Thoracic aorta (tissue), 2 donors: ENCODE measurements around the gene RGPD5. TPM values are rescaled to one million over a fixed set of nuclear protein-coding genes. Genes with fewer than 3 reads are reported as not detected.
A peak's percentile ranks its signal among the peaks of the same experiment; 100 is the strongest.
"Not testable (repeated sequence)": the region's sequence is repeated elsewhere in the genome, so short reads cannot be mapped to it uniquely, and the experiment has no call there.

Source experiments
- ATAC-seq: fragments of 150-250 bp; one replicate; pipeline ENCODE4 v1.8.0; 2017; ENCODE audit warnings: low read depth; ENCODE audit not compliant: insufficient number of reproducible peaks, low FRiP score
- DNase-seq: peaks from one replicate; pipeline ENCODE4 v3.0.0-alpha.2; 2020; ENCODE audit warnings: low spot score
- H3K27ac ChIP-seq, 2 donors: fragments of 200-600 bp; sonication (generic); 1 replicate in 1 of 2; 2 replicates in 1 of 2; pipeline ENCODE4 v1.5.1; 2016; ENCODE audit warnings: mild to moderate bottlenecking in 2 of 2, moderate library complexity in 2 of 2
- H3K27me3 ChIP-seq: fragments of 200-600 bp; sonication (generic); replicated peaks from 2 replicates; pipeline ENCODE4 v1.6.0; 2016; ENCODE audit warnings: mild to moderate bottlenecking; ENCODE audit not compliant: insufficient read depth
- H3K36me3 ChIP-seq: fragments of 200-600 bp; sonication (generic); one replicate; pipeline ENCODE4 v1.5.1; 2016
- H3K4me1 ChIP-seq, 2 donors: fragments of 200-600 bp; sonication (generic); 1 replicate in 1 of 2; 2 replicates in 1 of 2; pipeline versions ENCODE4 v1.5.1 to v1.6.0; 2016; ENCODE audit warnings: low read depth in 2 of 2, mild to moderate bottlenecking in 1 of 2; ENCODE audit not compliant: control insufficient read depth in 1 of 2
- H3K4me3 ChIP-seq: fragments of 200-600 bp; sonication (generic); 2 replicates; pipeline ENCODE4 v1.5.1; 2016; ENCODE audit warnings: mild to moderate bottlenecking
- H3K9me3 ChIP-seq: fragments of 200-600 bp; sonication (generic); 2 replicates; pipeline ENCODE4 v1.5.1; 2016
- total RNA-seq, 2 donors: library from RNA; depleted of rRNA; stranded (reverse); fragments of >200 nt; gene quantifications; one replicate each; pipeline versions ENCODE4 v1.1.0 to v1.2.3, GENCODE V29; 2016

RGPD5 gene
- 100 to 1,000 TPM in 1 of 2 donors, 10 to 100 TPM in 1; 85.5 to 133 TPM for total RNA-seq

- H3K4me3 ChIP-seq, H3K4me1 ChIP-seq, H3K9me3 ChIP-seq, H3K27ac ChIP-seq, DNase-seq, H3K27me3 ChIP-seq, H3K36me3 ChIP-seq: not testable (repeated sequence)
- peak; percentile 93 for ATAC-seq
Observed at GRCh38 chr2:109794074-109794737, at the start of gene RGPD5. RGPD5 (plus strand) TSS chr2:109794305; CDS start chr2:109794466, 161 bp downstream.

GRCh38 chr2:109751572-109751971 lies 42.5 kb upstream of the RGPD5 start:
- not testable (repeated sequence) for H3K27me3 ChIP-seq, H3K9me3 ChIP-seq, H3K4me1 ChIP-seq, ATAC-seq, H3K27ac ChIP-seq, DNase-seq, H3K4me3 ChIP-seq, H3K36me3 ChIP-seq

- H3K9me3 ChIP-seq, H3K27ac ChIP-seq, H3K27me3 ChIP-seq, H3K4me1 ChIP-seq, H3K4me3 ChIP-seq, ATAC-seq, H3K36me3 ChIP-seq, DNase-seq: not testable (repeated sequence)
Observed at GRCh38 chr2:109757163-109757824, 36.8 kb upstream of the RGPD5 start.

DNA sequence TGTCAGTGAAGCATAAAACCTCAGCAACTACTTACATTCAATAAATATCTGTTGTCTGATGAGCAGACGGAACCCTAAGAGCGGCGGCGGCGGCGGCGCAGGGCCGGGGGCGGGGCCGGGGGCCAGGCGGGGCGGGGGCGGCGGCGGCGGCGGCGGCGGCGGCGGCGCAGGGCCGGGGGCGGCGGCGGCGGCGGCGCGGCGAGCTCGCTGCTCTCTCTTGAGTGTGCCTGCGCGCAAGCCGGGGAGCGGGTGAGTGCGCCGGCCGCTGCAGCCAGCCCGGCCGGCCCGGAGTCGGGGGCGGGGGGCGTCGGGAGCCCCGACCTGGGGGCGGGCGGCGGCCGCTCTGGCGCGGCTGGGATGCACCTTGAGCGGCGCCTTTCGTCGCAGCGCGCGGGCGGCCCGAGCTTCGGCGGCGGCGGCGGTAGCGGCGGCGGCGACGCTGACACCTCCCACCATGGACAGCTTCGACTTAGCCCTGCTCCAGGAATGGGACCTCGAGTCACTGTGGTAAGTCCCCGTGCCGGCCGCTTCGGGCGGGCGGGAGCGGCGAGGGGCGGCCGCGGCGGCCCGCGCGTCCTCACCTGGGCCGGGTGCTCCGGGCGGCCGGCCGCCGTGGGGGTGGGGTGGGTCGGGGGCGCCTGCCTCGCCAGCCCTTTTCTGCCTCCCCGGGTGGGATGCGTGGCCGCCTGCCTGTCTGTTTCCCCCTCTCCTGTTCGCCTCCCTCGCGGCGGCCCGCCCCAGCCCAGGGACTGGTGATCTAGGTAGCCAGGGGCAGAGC lies 33.7 kb upstream of the RGPD5 start:
- H3K4me3 ChIP-seq, H3K27ac ChIP-seq, DNase-seq, H3K36me3 ChIP-seq, H3K4me1 ChIP-seq, H3K9me3 ChIP-seq, H3K27me3 ChIP-seq, ATAC-seq: not testable (repeated sequence)

DNA sequence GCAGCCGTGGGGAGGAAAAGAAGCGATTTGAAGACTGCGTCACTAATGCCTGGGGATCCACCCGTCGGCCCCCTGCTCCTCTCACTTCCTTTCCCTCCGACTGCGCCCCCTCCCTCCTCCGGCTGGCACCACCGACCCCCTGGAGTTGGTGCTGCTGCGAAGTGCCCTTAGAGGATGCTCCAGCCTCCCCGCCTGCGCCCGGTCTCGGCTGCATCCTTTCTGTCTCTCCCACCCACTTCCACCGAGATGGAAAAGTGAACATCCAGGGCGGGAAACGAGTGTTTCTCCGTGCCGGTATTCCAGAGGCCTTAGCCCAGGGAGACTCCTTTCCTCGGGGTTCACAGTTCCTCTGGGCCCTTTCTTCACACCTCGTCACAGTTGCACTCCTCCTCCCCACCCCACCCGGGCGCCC lies 33.1 kb upstream of the RGPD5 start:
- H3K36me3 ChIP-seq, ATAC-seq, DNase-seq, H3K27ac ChIP-seq, H3K4me1 ChIP-seq, H3K9me3 ChIP-seq, H3K27me3 ChIP-seq: not testable (repeated sequence)
- H3K4me3 ChIP-seq: peak overlapping the region; percentile 53

DNA sequence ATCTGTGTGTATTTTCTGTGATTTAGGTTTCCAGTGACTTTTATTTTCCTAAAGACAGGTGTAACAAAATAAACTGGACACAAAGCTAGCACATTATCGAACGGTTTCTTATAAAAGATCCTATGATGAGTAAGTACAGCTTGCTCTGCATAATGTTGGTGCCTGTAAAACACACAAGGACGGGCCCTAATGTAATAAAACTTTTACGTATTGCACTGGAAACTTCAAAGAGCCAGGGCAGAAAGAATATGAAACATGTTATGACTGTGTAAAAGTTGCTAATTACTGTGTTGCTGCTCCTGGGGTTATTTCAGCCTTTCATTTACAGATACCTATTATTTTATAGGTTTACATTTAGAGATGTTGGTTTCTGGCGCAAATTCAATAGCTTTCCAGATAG lies 32.1 kb upstream of the RGPD5 start:
- H3K9me3 ChIP-seq: not testable (repeated sequence)

GRCh38 chr2:109766074-109766473 lies 28.0 kb upstream of the RGPD5 start:
- H3K9me3 ChIP-seq, H3K36me3 ChIP-seq, DNase-seq, H3K27me3 ChIP-seq, H3K4me1 ChIP-seq, ATAC-seq, H3K27ac ChIP-seq, H3K4me3 ChIP-seq: not testable (repeated sequence)

More for the DNA sequence above, 32.1 kb upstream of the RGPD5 start:
- ATAC-seq, H3K27me3 ChIP-seq, DNase-seq, H3K36me3 ChIP-seq, H3K4me3 ChIP-seq, H3K27ac ChIP-seq, H3K4me1 ChIP-seq: not testable (repeated sequence)

GRCh38 chr2:109766886-109767578 lies 27.1 kb upstream of the RGPD5 start:
- H3K27me3 ChIP-seq, H3K36me3 ChIP-seq, DNase-seq, ATAC-seq, H3K4me3 ChIP-seq, H3K9me3 ChIP-seq, H3K4me1 ChIP-seq, H3K27ac ChIP-seq: not testable (repeated sequence)

DNA sequence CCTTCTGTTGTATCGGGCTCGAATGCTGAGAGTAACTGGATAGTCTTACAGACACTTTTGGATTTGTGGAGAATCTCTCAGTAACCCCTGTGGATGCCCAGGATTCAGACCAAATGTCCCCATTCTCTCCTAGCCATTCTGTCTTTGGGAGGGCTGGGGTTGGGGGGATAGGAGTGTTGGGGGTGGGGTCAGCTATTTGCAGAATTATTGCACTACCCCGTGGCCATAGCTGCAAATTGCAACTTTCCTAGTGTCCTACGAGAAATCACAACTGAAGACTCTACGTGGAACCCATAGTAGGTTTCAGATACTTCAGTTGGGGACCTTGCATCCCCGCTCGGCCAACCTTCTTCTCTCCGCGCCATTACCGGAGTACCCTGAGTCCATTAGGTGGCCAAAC lies 25.2 kb upstream of the RGPD5 start:
- H3K27me3 ChIP-seq, H3K36me3 ChIP-seq, H3K27ac ChIP-seq, H3K9me3 ChIP-seq, H3K4me3 ChIP-seq, ATAC-seq, DNase-seq, H3K4me1 ChIP-seq: not testable (repeated sequence)

DNA sequence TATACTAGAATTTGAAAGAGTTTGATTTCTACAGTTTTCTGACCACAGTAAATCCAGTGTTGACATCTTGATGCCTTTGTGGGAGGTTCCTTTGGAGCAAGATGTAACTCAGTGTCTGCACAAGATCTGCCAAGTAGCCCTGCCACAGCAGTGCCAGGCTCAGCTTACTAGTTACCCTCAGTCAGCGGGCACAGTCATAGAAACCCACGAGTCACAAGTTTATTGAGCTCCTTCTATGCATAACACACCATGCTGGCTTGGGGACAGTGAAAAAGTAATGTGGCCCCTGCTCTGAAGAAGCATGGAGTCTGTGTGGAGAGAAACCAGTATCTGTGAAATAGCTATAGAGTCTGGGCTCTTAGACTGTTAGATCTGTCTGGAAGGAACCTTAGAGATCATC lies 15.0 kb upstream of the RGPD5 start:
- H3K36me3 ChIP-seq, H3K27ac ChIP-seq, H3K9me3 ChIP-seq, H3K27me3 ChIP-seq, ATAC-seq, H3K4me3 ChIP-seq, DNase-seq, H3K4me1 ChIP-seq: not testable (repeated sequence)

DNA sequence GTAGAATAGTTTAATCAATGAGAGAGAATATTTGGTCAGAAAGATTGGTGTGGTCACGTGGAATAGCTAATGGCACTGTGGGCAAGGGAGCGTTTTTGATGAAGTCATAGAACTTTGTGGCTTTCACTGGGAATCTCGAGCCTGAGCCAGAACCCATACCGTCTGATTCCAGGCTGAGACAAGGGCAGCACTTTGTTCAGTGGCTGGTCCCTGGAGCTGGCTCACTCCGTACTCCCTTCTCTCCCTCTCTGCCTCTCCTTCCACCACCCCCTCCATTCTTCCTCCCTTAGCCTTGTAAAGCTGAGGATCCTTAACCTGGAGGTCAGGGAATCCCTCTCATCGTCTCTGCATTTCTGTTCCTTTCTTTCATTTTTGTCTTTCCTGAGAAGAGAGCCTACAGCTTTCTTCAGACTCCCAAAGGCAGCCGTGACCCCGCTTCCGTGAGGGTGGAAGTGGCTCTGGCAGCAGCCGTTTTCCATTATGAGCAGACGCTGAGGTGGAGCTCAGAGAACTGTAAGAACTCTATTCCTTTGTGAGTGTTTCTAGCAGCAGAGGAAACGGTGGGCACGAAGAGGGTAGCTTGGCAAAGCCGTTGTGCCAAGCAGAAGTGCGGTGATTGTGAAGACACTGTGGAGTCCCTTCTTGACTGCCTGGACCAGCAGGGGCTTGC lies 12.8 kb upstream of the RGPD5 start:
- H3K9me3 ChIP-seq, H3K27me3 ChIP-seq, H3K4me1 ChIP-seq, DNase-seq, H3K36me3 ChIP-seq, H3K27ac ChIP-seq, H3K4me3 ChIP-seq: not testable (repeated sequence)
- peak; percentile 46 for ATAC-seq
